Measurements from ENCODE around the gene RPA4.
"Not testable (repeated sequence)": the region's sequence is repeated elsewhere in the genome, so short reads cannot be mapped to it uniquely, and the experiment has no call there.

The RPA4 gene

GRCh38 chrX:96846841-96847240 is 36.9 kb upstream of the RPA4 start:
- H3K27ac ChIP-seq (replicated peaks; ENCODE audit: low read length), result no peak overlapping the region
- no peaks in the 10 kb centered on the region for H3K27me3 ChIP-seq (ENCODE audit: control insufficient read depth in 3 of 3, insufficient read depth in 3 of 3, low read depth in 1 of 3, low read length in 3 of 3)
- H2BK120ac ChIP-seq (ENCODE audit: low read depth, low read length), result no peak overlapping the region
- H3K9me3 ChIP-seq (replicated peaks in 1 of 2; ENCODE audit: control insufficient read depth in 2 of 2, insufficient read depth in 1 of 2, low read depth in 1 of 2, low read length in 2 of 2), result no peaks in the 10 kb centered on the region
- no peaks in the 10 kb centered on the region for H3K36me3 ChIP-seq (replicated peaks in 1 of 2; ENCODE audit: control insufficient read depth in 2 of 2, insufficient read depth in 2 of 2, low read length in 2 of 2)
- H3K18ac ChIP-seq (ENCODE audit: low read length), result no peak overlapping the region
- no peak overlapping the region for H3K14ac ChIP-seq (ENCODE audit: low read length)
- no CpG with 5 or more reads among the region's 1 CpG for WGBS, 2 donors (ENCODE audit: extremely low coverage in 2 of 2, insufficient read length in 2 of 2, insufficient replicate concordance in 1 of 2)
- H3K23ac ChIP-seq (ENCODE audit: low read depth, low read length, poor library complexity), result no peak overlapping the region
- no peak overlapping the region for H2BK12ac ChIP-seq (ENCODE audit: low read length)
- no peak overlapping the region for H3K4me2 ChIP-seq (ENCODE audit: insufficient read depth, low read length, poor library complexity, severe bottlenecking)
- no peak overlapping the region for H3K4me3 ChIP-seq (ENCODE audit: low read length in 2 of 2)
- no peak overlapping the region for H4K8ac ChIP-seq (ENCODE audit: low read depth, low read length)
- no peak overlapping the region for H2BK15ac ChIP-seq (ENCODE audit: low read length)
- H3K4me1 ChIP-seq (ENCODE audit: control insufficient read depth in 2 of 2, insufficient read depth in 1 of 2, low read depth in 1 of 2, low read length in 2 of 2), result no peaks in the 10 kb centered on the region
- no peaks in the 10 kb centered on the region for H3K79me1 ChIP-seq (ENCODE audit: low read depth, low read length)
- no peak for DNase-seq (ENCODE audit: low spot score)
- H3K9ac ChIP-seq (ENCODE audit: low read depth, low read length, poor library complexity), result no peak overlapping the region
- H3K4ac ChIP-seq (ENCODE audit: low read length), result no peak overlapping the region
- no peak overlapping the region for H4K91ac ChIP-seq (ENCODE audit: low read depth, low read length, poor library complexity)
- no peak overlapping the region for H2AK5ac ChIP-seq (ENCODE audit: low read depth, low read length)
- no peak overlapping the region for H2BK5ac ChIP-seq (ENCODE audit: low read length)
- no peak overlapping the region for H2AFZ ChIP-seq (ENCODE audit: low read length)

GRCh38 chrX:96859422-96859821 is 24.3 kb upstream of the RPA4 start:
- not testable (repeated sequence) for H3K27me3 ChIP-seq (ENCODE audit: control insufficient read depth in 3 of 3, insufficient read depth in 3 of 3, low read depth in 1 of 3, low read length in 3 of 3); H4K91ac ChIP-seq (ENCODE audit: low read depth, low read length, poor library complexity); H2BK5ac ChIP-seq (ENCODE audit: low read length); H3K23ac ChIP-seq (ENCODE audit: low read depth, low read length, poor library complexity); H2AFZ ChIP-seq (ENCODE audit: low read length); H4K8ac ChIP-seq (ENCODE audit: low read depth, low read length); H3K9ac ChIP-seq (ENCODE audit: low read depth, low read length, poor library complexity); H3K4me3 ChIP-seq (ENCODE audit: low read length in 2 of 2); H3K14ac ChIP-seq (ENCODE audit: low read length); H3K18ac ChIP-seq (ENCODE audit: low read length); H3K4ac ChIP-seq (ENCODE audit: low read length); H2BK120ac ChIP-seq (ENCODE audit: low read depth, low read length); H3K9me3 ChIP-seq (replicated peaks in 1 of 2; ENCODE audit: control insufficient read depth in 2 of 2, insufficient read depth in 1 of 2, low read depth in 1 of 2, low read length in 2 of 2); H2BK15ac ChIP-seq (ENCODE audit: low read length); H3K79me1 ChIP-seq (ENCODE audit: low read depth, low read length); H2AK5ac ChIP-seq (ENCODE audit: low read depth, low read length); H2BK12ac ChIP-seq (ENCODE audit: low read length); H3K36me3 ChIP-seq (replicated peaks in 1 of 2; ENCODE audit: control insufficient read depth in 2 of 2, insufficient read depth in 2 of 2, low read length in 2 of 2); H3K4me2 ChIP-seq (ENCODE audit: insufficient read depth, low read length, poor library complexity, severe bottlenecking); H3K4me1 ChIP-seq (ENCODE audit: control insufficient read depth in 2 of 2, insufficient read depth in 1 of 2, low read depth in 1 of 2, low read length in 2 of 2); DNase-seq (ENCODE audit: low spot score); H3K27ac ChIP-seq (replicated peaks; ENCODE audit: low read length)
- no CpG with 5 or more reads among the region's 4 CpGs for WGBS, 2 donors (ENCODE audit: extremely low coverage in 2 of 2, insufficient read length in 2 of 2, insufficient replicate concordance in 1 of 2)

- Histone ChIP-seq H2BK5ac (ENCODE audit: low read length) (no peak overlapping the region), H3K79me1 (ENCODE audit: low read depth, low read length) (no peaks in the 10 kb centered on the region), H2AFZ (ENCODE audit: low read length) (no peak overlapping the region), H3K23ac (ENCODE audit: low read depth, low read length, poor library complexity) (no peak overlapping the region), H3K27ac (replicated peaks; ENCODE audit: low read length) (no peak overlapping the region), H2BK12ac (ENCODE audit: low read length) (no peak overlapping the region), H3K27me3 (ENCODE audit: control insufficient read depth in 3 of 3, insufficient read depth in 3 of 3, low read depth in 1 of 3, low read length in 3 of 3) (no peaks in the 10 kb centered on the region), H4K8ac (ENCODE audit: low read depth, low read length) (no peak overlapping the region), H3K4me1 (ENCODE audit: control insufficient read depth in 2 of 2, insufficient read depth in 1 of 2, low read depth in 1 of 2, low read length in 2 of 2) (no peaks in the 10 kb centered on the region), H2BK15ac (ENCODE audit: low read length) (no peak overlapping the region), H4K91ac (ENCODE audit: low read depth, low read length, poor library complexity) (no peak overlapping the region), H2AK5ac (ENCODE audit: low read depth, low read length) (no peak overlapping the region), H3K4me2 (ENCODE audit: insufficient read depth, low read length, poor library complexity, severe bottlenecking) (no peak overlapping the region), H3K9me3 (replicated peaks in 1 of 2; ENCODE audit: control insufficient read depth in 2 of 2, insufficient read depth in 1 of 2, low read depth in 1 of 2, low read length in 2 of 2) (no peaks in the 10 kb centered on the region), H3K4ac (ENCODE audit: low read length) (no peak overlapping the region), H3K36me3 (replicated peaks in 1 of 2; ENCODE audit: control insufficient read depth in 2 of 2, insufficient read depth in 2 of 2, low read length in 2 of 2) (no peaks in the 10 kb centered on the region), H3K9ac (ENCODE audit: low read depth, low read length, poor library complexity) (no peak overlapping the region), H3K18ac (ENCODE audit: low read length) (no peak overlapping the region), H2BK120ac (ENCODE audit: low read depth, low read length) (no peak overlapping the region), H3K4me3 (ENCODE audit: low read length in 2 of 2) (no peak overlapping the region), H3K14ac (ENCODE audit: low read length) (no peak overlapping the region)
- WGBS, 2 donors (ENCODE audit: extremely low coverage in 2 of 2, insufficient read length in 2 of 2, insufficient replicate concordance in 1 of 2), result 100% methylated on average over 1 of the region's 3 CpGs
- DNase-seq (ENCODE audit: low spot score), result no peak
These were observed 22.5 kb upstream of the RPA4 start for GRCh38 chrX:96861218-96861617.

GRCh38 chrX:96861661-96862060 is 22.0 kb upstream of the RPA4 start:
- no peak overlapping the region for H3K14ac ChIP-seq (ENCODE audit: low read length)
- H2BK12ac ChIP-seq (ENCODE audit: low read length), result no peak overlapping the region
- H3K4me2 ChIP-seq (ENCODE audit: insufficient read depth, low read length, poor library complexity, severe bottlenecking), result no peak overlapping the region
- no peak overlapping the region for H3K9ac ChIP-seq (ENCODE audit: low read depth, low read length, poor library complexity)
- no peak overlapping the region for H3K18ac ChIP-seq (ENCODE audit: low read length)
- no peaks in the 10 kb centered on the region for H3K9me3 ChIP-seq (replicated peaks in 1 of 2; ENCODE audit: control insufficient read depth in 2 of 2, insufficient read depth in 1 of 2, low read depth in 1 of 2, low read length in 2 of 2)
- H3K27me3 ChIP-seq (ENCODE audit: control insufficient read depth in 3 of 3, insufficient read depth in 3 of 3, low read depth in 1 of 3, low read length in 3 of 3), result no peaks in the 10 kb centered on the region
- no peak overlapping the region for H2AFZ ChIP-seq (ENCODE audit: low read length)
- H2AK5ac ChIP-seq (ENCODE audit: low read depth, low read length), result no peak overlapping the region
- no peak overlapping the region for H3K27ac ChIP-seq (replicated peaks; ENCODE audit: low read length)
- DNase-seq (ENCODE audit: low spot score), result no peak
- H4K91ac ChIP-seq (ENCODE audit: low read depth, low read length, poor library complexity), result no peak overlapping the region
- no peak overlapping the region for H3K4ac ChIP-seq (ENCODE audit: low read length)
- no peak overlapping the region for H4K8ac ChIP-seq (ENCODE audit: low read depth, low read length)
- H3K4me3 ChIP-seq (ENCODE audit: low read length in 2 of 2), result no peak overlapping the region
- H2BK15ac ChIP-seq (ENCODE audit: low read length), result no peak overlapping the region
- H3K79me1 ChIP-seq (ENCODE audit: low read depth, low read length), result no peaks in the 10 kb centered on the region
- H2BK120ac ChIP-seq (ENCODE audit: low read depth, low read length), result no peak overlapping the region
- no peak overlapping the region for H2BK5ac ChIP-seq (ENCODE audit: low read length)
- no peak overlapping the region for H3K23ac ChIP-seq (ENCODE audit: low read depth, low read length, poor library complexity)
- no peaks in the 10 kb centered on the region for H3K36me3 ChIP-seq (replicated peaks in 1 of 2; ENCODE audit: control insufficient read depth in 2 of 2, insufficient read depth in 2 of 2, low read length in 2 of 2)
- WGBS, 2 donors (ENCODE audit: extremely low coverage in 2 of 2, insufficient read length in 2 of 2, insufficient replicate concordance in 1 of 2), result no CpG with 5 or more reads among the region's 4 CpGs
- H3K4me1 ChIP-seq (ENCODE audit: control insufficient read depth in 2 of 2, insufficient read depth in 1 of 2, low read depth in 1 of 2, low read length in 2 of 2), result no peaks in the 10 kb centered on the region
